ENCODE results near the gene RHOBTB1.

Gene RHOBTB1, protein sequence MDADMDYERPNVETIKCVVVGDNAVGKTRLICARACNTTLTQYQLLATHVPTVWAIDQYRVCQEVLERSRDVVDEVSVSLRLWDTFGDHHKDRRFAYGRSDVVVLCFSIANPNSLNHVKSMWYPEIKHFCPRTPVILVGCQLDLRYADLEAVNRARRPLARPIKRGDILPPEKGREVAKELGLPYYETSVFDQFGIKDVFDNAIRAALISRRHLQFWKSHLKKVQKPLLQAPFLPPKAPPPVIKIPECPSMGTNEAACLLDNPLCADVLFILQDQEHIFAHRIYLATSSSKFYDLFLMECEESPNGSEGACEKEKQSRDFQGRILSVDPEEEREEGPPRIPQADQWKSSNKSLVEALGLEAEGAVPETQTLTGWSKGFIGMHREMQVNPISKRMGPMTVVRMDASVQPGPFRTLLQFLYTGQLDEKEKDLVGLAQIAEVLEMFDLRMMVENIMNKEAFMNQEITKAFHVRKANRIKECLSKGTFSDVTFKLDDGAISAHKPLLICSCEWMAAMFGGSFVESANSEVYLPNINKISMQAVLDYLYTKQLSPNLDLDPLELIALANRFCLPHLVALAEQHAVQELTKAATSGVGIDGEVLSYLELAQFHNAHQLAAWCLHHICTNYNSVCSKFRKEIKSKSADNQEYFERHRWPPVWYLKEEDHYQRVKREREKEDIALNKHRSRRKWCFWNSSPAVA

DNA sequence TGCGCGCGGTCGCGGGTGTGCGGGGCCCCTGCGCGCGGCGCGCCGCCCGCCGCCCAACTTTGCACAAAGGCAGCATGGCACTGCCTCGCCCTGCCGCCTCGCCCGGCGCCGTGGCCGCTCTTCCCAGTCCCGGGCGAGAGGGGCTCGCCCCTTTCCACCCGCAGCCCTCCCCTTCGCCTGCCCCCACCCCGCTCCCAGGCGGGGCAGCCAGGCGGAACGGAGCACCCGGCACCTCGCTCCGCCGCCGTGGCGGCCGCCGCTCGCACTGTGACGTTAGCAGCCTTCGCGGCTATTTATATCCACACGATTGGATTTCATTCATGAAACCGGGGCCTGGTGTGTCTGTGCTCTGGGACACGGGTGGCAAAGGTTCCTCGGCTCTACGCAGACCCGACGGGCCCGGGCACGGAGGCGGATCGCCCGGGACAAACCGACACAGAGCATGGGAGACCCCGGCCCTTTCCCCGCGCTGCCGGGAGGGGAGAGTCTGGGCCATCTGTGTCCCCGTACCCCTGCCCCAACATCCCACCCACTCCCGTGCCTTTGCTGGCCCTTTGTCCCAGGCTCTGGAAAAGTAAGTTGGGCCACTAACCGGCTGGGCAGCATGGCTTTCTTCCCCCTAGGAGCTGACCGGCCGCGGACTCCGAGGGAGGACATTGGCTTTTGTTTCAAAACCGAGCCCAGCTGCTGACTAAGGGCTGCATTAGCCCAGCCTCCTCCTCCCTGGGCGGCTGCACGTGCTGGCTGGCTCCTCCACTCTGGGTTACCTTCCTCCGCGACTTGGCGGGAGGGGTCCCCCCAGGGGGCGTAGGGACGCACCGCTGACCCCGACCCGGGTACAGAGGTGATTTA lies at the start of gene RHOBTB1:
Gene RHOBTB1 (minus strand): TSS at position 128 of the 852 bp plus-strand sequence. CDS start 32,643 bp downstream, outside the sequence.
- Histone ChIP-seq H3K4me3 (ENCODE audit: low read depth, low read length) (peak within 1 kb of the TSS; percentile 96), H3K36me3 (no peaks in the 10 kb centered on the region), H3K27me3 (ENCODE audit: insufficient read depth, low read depth, severe bottlenecking) (no peaks in the 10 kb centered on the region), H3K9me3 (ENCODE audit: severe bottlenecking) (no peaks in the 10 kb centered on the region), H3K27ac (peak within 1 kb of the TSS; percentile 96)
- TF ChIP-seq, protein P1, sequence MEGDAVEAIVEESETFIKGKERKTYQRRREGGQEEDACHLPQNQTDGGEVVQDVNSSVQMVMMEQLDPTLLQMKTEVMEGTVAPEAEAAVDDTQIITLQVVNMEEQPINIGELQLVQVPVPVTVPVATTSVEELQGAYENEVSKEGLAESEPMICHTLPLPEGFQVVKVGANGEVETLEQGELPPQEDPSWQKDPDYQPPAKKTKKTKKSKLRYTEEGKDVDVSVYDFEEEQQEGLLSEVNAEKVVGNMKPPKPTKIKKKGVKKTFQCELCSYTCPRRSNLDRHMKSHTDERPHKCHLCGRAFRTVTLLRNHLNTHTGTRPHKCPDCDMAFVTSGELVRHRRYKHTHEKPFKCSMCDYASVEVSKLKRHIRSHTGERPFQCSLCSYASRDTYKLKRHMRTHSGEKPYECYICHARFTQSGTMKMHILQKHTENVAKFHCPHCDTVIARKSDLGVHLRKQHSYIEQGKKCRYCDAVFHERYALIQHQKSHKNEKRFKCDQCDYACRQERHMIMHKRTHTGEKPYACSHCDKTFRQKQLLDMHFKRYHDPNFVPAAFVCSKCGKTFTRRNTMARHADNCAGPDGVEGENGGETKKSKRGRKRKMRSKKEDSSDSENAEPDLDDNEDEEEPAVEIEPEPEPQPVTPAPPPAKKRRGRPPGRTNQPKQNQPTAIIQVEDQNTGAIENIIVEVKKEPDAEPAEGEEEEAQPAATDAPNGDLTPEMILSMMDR (IDR thresholded peaks at IDR 0.05; ENCODE audit: low read depth, low read length) = no peak
- peak; percentile 83 for DNase-seq

DNA sequence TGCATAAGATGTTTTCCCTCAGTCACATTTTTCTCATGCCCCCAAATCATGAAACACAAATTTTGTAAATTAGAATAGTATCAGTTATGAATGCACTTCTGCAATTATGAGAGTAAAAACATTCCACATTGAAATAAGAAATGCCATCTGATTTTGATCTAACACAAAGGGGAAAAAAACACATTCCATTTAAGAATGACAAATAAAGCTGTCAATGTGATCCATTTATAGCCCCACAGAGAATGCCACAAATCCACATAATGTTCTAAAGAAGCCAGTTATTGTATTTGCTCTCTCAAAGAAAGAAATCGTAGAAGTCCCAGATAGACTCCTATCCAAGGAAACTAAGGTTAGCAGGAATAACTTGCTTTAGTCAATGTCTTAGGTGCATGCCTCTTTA lies 48.7 kb upstream of the RHOBTB1 start:
- TF ChIP-seq, protein P1 (IDR thresholded peaks at IDR 0.05; ENCODE audit: low read depth, low read length) = no peak
- Histone ChIP-seq H3K27me3 (ENCODE audit: insufficient read depth, low read depth, severe bottlenecking) (no peaks in the 10 kb centered on the region), H3K27ac (no peak overlapping the region), H3K36me3 (no peaks in the 10 kb centered on the region), H3K4me3 (ENCODE audit: low read depth, low read length) (no peak overlapping the region), H3K9me3 (ENCODE audit: severe bottlenecking) (no peaks in the 10 kb centered on the region)
- no peak for DNase-seq

DNA sequence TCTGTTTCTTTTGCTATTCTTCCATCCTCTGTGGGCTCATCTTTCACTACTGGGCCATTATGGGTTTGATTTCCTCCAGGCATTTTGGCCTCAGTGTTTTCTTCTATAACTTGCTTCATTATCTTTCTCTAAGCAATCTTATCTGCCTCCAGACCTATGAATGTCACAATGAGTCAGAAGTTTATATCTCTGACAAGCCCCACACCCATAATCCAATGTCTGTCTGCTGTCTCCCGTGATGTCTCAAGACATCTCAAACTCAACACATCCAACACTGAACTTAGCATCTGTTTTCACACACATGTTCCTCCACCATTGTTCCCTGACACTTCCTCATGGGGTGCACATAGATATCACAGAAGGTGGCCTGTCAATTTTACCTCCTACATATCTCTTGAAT lies 46.7 kb upstream of the RHOBTB1 start:
- Histone ChIP-seq H3K27me3 (ENCODE audit: insufficient read depth, low read depth, severe bottlenecking) (no peaks in the 10 kb centered on the region), H3K27ac (no peak overlapping the region), H3K36me3 (no peaks in the 10 kb centered on the region), H3K4me3 (ENCODE audit: low read depth, low read length) (no peak overlapping the region), H3K9me3 (ENCODE audit: severe bottlenecking) (no peaks in the 10 kb centered on the region)
- TF ChIP-seq, protein P1 (IDR thresholded peaks at IDR 0.05; ENCODE audit: low read depth, low read length) = no peak
- DNase-seq = no peak

DNA sequence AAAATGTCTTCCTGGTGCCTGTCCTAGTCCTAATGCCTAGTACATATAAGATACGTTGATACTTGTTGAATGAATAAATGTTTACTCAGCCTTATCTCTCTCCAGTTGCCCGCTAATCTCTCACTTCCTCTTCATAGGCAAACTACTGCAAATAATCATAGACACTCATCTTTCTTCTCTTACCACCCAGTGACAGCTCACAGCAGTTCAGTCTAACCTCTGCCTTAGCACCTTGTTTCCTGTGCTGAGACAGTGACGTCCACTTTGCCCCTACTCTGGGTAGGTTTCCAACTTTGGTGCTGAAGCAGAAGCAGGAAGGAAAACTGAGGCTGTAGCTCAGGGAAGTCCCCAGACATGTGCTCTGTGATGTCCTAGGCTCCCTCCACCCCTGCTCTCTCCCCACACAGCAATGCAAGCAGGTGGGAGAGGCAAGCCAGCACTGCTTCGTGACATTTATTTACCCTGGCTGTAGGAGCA lies 45.5 kb upstream of the RHOBTB1 start:
- no peaks in the 10 kb centered on the region for H3K9me3 ChIP-seq (ENCODE audit: severe bottlenecking)
- TF ChIP-seq, protein P1 (IDR thresholded peaks at IDR 0.05; ENCODE audit: low read depth, low read length) = no peak
- no peak overlapping the region for H3K4me3 ChIP-seq (ENCODE audit: low read depth, low read length)
- H3K27me3 ChIP-seq (ENCODE audit: insufficient read depth, low read depth, severe bottlenecking) = no peaks in the 10 kb centered on the region
- H3K27ac ChIP-seq = no peak overlapping the region
- H3K36me3 ChIP-seq = no peaks in the 10 kb centered on the region
- no peak for DNase-seq

DNA sequence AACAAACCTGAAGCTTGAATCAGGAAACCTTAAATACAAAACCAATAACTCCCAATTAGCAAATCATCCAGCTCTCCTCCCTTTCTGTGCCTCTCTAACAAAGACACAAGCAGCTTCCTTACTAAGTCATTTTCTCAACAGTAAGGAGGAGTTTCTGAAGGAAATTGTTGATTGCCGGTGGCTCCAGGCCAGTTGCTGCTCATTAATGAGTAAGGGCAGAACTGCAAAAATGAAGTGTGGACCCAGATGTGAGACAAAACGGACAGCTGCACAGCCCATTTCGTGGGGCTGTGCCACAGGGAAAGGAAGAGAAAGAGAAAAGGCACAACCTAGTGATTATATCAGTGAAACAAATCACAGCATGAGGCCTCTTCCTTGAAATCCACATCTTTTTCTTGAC lies 42.8 kb upstream of the RHOBTB1 start:
- Histone ChIP-seq H3K36me3 (no peaks in the 10 kb centered on the region), H3K27me3 (ENCODE audit: insufficient read depth, low read depth, severe bottlenecking) (no peaks in the 10 kb centered on the region), H3K27ac (no peak overlapping the region), H3K4me3 (ENCODE audit: low read depth, low read length) (no peak overlapping the region), H3K9me3 (ENCODE audit: severe bottlenecking) (no peaks in the 10 kb centered on the region)
- DNase-seq = no peak
- TF ChIP-seq, protein P1 (IDR thresholded peaks at IDR 0.05; ENCODE audit: low read depth, low read length) = no peak

All from WERI-Rb-1 (cell line).